ENCODE data around the gene NPC1. TPM values are rescaled to one million over a fixed set of nuclear protein-coding genes. Genes with fewer than 3 reads are reported as not detected.
A peak's percentile ranks its signal among the peaks of the same experiment; 100 is the strongest.
"Not testable (repeated sequence)": the region's sequence is repeated elsewhere in the genome, so short reads cannot be mapped to it uniquely, and the experiment has no call there.

The NPC1 gene
- total RNA-seq, 1 experiment from 2014 or later, result 37.9 TPM

DNA sequence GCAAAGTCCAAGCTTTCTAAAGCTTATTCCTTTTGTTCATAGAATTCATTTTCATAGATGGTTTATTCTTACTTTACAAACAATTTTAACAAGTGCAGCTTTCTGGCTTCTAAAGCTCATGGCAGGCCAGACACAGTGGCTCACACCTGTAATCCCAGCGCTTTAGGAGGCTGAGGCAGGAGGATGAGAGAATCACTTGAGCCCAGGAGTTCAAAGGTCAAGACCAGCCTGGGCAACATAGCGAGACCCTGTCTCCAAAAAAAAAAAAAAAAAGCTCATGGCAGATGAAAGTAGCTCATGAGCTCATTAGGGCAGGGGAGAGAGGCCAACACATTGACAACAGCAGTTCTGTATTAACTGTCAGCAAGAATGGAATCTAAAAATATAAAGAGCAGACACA, 28.1 kb upstream of the NPC1 start:
- in situ Hi-C loops (cut with HindIII; ENCODE audit: low pct_unique_long_range_greater_than_20kb, low sequenced_read_pairs), result no loop called here
- no peak for DNase-seq (ENCODE audit: low read depth)

DNA sequence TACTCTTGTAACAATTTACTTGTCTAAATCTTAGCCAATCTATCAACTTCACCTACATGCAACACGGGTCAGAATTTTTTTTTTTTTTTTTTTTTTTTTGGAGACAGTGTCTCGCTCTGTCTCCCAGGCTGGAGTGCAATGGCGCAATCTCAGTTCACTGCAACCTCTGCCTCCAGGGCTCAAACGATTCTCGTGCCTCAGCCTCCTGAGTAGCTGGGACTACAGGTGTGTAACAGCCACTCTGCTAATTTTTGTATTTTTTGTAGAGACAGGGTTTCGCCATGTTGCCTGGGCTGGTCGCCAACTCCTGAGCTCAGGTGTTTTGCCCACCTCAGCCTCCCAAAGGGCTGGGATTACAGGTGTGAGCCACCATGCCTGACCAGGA, 26.8 kb upstream of the NPC1 start:
- in situ Hi-C loops (cut with HindIII; ENCODE audit: low pct_unique_long_range_greater_than_20kb, low sequenced_read_pairs); DNase-seq (ENCODE audit: low read depth): not testable (repeated sequence)

DNA sequence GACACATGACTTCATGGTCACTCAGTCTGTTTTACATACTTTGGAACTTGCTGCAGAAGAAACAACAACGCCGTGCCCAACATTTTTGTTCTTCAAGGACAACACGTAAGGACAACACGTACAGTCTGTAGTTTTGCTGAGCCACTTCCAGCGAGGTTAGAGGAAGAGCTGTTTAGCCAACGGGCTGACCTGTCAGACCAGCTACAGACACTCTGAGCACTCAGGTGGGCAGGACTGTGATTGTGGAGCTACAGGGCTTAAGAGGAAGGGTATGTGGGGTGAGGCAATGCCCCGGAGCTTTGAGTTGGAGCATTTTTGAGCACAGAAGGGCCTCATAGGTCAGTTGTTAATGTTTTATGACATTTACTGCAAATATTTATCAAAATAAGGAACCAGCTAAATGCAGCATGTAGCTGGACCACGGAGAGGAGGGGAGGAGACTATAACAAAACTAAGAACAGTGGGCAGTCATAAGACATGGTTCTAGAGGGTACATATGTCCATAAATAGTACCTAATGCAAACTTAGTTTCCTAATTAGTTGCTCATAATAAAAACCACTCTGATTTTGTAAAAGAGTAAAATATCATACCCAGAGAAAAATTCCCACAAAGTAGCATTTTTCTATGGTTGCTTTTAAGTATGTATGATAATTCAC, 26.3 kb upstream of the NPC1 start:
- in situ Hi-C loops (cut with HindIII; ENCODE audit: low pct_unique_long_range_greater_than_20kb, low sequenced_read_pairs), result no loop called here
- DNase-seq (ENCODE audit: low read depth), result no peak

DNA sequence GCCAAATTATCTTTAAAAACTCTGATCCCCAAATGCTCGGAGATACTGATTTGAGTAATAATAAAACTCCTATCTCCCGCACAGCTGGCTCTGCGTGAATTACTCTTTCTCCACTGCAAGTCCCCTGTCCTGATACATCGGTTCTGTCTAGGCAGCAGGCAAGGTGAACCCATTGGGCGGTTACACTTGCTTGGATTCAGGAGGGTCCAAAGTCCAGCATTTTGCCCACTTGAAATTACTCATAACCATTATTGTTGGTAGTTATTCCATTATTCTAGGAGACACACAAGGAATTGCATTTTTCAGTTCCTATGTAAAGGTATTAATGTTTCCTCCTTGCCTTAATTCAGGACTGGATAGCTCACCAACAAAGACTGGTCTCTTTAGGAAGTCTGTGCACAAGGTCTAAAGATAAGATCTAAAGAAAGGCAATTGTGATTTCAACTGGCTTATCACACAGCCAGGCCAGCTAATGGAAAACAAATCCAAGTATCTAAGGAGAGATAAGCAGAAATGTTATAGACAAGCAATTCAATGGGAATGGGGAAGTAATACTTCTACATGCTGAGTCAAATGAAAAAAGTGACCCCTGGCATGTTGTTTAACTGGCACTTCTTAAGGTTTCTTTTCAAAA, 23.2 kb upstream of the NPC1 start:
- in situ Hi-C loops (cut with HindIII; ENCODE audit: low pct_unique_long_range_greater_than_20kb, low sequenced_read_pairs), result no loop called here
- no peak for DNase-seq (ENCODE audit: low read depth)

DNA sequence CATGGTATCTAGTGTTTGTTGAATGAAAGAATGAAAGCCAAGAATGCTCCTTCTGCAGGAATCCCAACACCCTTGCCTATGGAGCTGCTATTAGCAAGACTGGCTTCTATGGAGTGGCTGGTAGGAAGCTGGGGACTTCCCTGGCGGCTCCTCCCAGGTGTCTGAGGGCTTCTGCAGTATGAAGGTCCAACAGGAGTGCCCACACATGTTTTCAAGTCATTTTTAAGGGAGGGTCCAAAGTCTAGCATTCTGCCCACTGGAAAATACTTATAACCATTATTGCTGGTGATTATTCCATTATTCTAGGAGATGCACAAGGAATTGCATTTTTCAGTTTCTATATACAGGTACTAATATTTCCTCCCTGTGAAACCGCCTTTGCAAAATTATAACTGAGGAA, 21.9 kb upstream of the NPC1 start:
- DNase-seq (ENCODE audit: low read depth), result no peak
- in situ Hi-C loops (cut with HindIII; ENCODE audit: low pct_unique_long_range_greater_than_20kb, low sequenced_read_pairs), result no loop called here

DNA sequence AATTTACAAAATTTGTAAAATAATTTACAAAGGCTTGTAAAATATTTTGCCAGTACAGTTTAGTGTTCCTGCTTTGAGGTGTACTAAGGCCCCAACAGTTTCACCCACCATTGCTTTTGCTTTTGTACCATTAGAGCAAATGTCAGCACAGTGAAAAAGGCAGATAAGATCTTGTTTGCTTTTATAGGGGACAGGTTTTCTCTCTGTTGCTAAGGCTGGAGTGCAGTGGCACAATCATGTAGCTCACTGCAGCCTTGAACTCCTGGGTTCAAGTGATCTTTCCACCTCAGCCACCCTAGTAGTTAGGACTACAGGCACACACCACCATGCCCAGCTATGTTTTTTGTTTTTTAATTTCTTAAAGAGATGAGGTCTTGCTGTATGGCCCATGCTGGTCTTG, 19.6 kb upstream of the NPC1 start:
- in situ Hi-C loops (cut with HindIII; ENCODE audit: low pct_unique_long_range_greater_than_20kb, low sequenced_read_pairs), result no loop called here
- no peak for DNase-seq (ENCODE audit: low read depth)

DNA sequence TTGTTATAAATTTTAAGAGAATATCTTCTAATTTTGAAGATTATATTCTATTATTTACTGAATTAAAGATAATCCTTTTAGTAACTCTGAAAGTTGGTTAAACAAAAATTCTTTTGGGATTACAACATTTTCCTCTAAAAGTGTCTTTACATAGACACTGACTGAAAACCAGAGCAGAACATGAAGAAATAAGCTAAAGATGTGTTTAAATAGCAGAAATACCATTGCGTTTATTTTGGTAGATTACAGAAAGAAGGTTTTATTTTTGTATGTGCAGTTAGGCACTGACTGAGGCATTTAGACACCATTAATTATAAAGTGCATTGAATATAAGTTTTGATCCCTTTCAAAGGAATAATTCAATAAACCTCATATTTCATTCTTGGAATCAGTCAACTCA, 13.5 kb upstream of the NPC1 start:
- in situ Hi-C loops (cut with HindIII; ENCODE audit: low pct_unique_long_range_greater_than_20kb, low sequenced_read_pairs), result no loop called here
- no peak for DNase-seq (ENCODE audit: low read depth)

DNA sequence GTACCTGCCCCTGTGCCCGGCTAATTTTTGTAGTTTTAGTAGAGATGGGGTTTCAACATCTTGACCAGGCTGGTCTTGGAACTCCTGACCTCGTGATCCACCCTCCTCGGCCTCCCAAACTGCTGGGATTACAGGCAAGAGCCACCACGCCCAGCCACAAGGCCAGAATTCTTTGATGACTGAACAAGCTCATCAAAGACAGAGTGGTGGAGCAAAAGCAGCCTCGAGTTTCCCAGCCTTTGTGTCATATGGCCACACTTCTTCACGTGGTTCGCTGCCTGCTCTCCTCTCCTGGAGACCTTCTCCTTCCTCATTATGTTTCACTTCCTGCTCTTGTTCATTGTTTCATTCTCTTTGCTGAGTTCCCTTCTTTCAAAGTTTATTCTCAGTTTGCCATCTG, 9.9 kb upstream of the NPC1 start:
- no peak for DNase-seq (ENCODE audit: low read depth)
- in situ Hi-C loops (cut with HindIII; ENCODE audit: low pct_unique_long_range_greater_than_20kb, low sequenced_read_pairs), result no loop called here

DNA sequence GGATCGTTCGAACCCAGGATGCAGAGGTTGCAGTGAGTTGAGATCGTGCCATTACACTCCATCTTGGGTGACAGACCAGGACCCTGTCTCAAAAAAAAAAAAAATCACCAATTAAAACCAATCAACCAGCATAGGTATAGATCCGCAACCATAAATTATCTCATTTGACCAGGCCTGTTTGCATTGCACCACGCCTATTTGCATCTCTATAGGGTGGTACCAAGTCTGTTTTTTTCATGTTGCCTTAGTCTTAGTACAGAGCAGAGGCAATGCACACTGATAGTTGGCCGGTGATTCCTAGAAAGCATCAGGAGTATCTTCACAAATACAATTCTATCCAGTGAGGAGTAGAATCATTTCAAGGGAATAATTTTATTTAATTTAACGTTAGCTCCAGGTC, 9.3 kb upstream of the NPC1 start:
- in situ Hi-C loops (cut with HindIII; ENCODE audit: low pct_unique_long_range_greater_than_20kb, low sequenced_read_pairs), result no loop called here
- no peak for DNase-seq (ENCODE audit: low read depth)

DNA sequence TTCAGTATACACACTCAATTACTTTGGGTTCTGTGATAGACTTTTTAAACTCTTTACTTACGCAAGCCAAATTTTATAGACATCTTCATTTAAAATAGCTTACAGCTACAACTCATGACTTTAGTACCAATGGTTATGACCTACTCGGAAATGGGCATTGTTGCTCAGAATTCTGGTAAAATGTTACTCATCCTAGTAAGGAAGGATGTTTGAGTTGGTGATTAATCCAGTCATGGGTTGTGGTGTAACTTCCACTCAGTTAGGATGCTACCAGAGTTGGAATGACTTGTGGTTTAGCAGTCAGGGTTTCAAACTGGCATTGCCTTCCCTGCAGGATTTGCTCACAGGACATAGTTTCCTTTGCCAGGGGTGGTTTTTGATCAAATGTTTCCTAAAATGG, 7.4 kb upstream of the NPC1 start:
- in situ Hi-C loops (cut with HindIII; ENCODE audit: low pct_unique_long_range_greater_than_20kb, low sequenced_read_pairs), result no loop called here
- peak; percentile 61 for DNase-seq (ENCODE audit: low read depth)

DNA sequence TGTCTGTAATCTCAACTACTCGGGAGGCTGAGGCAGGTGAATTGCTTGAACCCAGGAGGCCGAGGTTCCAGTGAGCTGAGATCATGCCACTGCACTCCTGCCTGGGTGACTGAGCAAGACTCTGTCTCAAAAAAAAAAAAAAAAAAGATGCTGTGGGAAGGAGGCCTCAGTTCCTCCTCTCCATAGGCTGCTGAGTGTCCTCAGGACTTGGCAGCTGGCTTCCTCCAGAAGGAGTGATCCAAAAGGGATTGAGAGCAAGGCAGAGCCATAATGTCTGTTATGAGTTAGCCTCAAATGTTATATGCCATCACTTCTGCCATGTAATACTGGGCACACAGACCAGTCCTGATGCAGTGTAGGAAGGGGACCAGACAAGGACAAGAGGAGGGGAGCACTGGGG, 6.6 kb upstream of the NPC1 start:
- no peak for DNase-seq (ENCODE audit: low read depth)
- in situ Hi-C loops (cut with HindIII; ENCODE audit: low pct_unique_long_range_greater_than_20kb, low sequenced_read_pairs), result no loop called here

DNA sequence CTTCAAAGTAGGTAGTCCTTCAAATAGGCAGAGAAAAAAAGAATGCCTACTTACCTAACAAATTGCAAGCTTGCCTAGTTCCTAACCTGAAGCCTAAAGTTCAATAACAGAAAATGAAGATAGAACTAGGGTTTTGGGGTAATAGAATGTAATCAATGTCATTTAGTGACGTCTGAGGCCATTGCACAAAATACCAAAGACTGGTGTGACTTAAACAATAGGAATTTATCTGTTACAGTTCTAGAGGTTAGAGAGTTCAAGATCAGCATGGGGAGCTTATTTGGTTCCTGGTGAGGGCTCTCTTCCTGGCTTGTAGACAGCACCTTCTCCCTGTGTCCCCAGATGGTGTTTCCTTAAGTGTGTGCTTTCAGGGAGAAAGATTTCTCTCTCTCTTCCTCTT, 4.7 kb upstream of the NPC1 start:
- in situ Hi-C loops (cut with HindIII; ENCODE audit: low pct_unique_long_range_greater_than_20kb, low sequenced_read_pairs), result no loop called here
- no peak for DNase-seq (ENCODE audit: low read depth)

DNA sequence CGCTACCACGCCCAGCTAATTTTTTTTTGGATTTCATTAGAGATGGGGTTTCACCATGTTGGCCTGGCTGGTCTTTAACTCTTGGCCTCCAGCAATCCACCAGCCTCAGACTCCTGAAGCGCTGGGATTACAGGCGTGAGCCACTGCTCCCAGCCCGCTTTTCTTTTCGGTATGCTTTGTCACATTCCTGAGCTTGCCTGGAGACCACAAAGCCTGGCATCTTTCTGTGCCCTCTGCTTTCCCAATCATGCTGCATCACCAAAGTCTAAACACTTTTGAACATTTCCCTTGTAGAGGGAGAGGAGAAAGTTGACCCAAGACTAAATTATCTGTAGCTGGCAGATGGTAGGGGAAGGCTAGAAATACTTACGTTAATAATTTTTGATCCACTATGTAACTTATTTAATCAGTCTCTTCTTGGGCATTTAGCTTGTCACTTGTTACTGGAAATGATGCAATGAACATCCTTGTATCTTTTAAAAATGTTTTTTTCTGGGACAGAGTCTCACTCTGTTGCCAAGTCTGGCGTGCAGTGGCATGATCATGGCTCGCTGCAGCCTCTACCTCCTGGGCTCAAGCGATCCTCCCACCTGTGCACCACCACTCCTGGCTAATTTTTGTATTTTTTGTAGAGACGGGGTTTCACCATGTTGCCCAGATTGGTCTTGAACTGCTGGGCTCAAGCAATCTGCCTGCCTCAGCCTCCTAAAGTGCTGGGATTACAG, 2.7 kb upstream of the NPC1 start:
- in situ Hi-C loops (cut with HindIII; ENCODE audit: low pct_unique_long_range_greater_than_20kb, low sequenced_read_pairs), result no loop called here
- no peak for DNase-seq (ENCODE audit: low read depth)

DNA sequence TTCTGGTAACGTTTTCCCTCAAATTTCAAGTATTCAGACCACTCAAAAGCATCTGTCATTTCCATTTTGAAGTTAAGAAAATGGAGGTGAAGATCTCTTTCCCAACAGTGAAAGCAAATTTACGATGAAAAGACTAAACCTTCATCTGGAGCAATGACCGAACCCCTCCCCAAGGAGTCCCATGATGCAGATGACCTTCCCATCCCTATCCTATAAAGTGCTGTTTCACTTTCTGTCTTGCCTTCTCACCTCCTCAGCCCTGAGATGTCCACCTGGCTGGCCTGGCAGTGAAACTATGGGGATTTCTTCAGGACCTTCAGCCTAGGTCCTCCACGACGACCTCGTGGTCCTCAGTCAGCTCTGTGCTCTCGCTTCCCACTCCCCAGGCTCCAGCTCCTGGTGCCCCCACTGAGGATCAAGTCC, 925 bp upstream of the NPC1 start:
- in situ Hi-C loops (cut with HindIII; ENCODE audit: low pct_unique_long_range_greater_than_20kb, low sequenced_read_pairs), result no loop called here
- DNase-seq (ENCODE audit: low read depth), result no peak

DNA sequence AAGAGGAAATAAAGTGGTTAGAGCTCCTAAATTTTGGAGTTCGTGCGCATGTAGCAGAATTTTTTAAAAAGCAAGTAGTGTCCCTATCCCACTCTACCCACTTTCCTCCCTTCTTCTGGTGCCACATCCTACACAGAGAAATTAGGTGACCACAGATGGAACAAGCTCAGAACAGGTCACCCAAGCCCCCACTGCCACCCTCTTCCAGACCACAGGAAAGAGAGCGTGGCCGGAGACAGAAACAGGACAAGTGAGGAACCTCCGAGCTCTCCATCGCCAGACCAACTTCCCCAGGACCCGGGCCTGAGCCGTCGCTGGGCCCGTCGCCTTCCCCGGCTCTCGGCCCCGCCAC, 433 bp downstream of the NPC1 start:
- in situ Hi-C loops (cut with HindIII; ENCODE audit: low pct_unique_long_range_greater_than_20kb, low sequenced_read_pairs), result no loop called here
- DNase-seq (ENCODE audit: low read depth), result no peak

DNA sequence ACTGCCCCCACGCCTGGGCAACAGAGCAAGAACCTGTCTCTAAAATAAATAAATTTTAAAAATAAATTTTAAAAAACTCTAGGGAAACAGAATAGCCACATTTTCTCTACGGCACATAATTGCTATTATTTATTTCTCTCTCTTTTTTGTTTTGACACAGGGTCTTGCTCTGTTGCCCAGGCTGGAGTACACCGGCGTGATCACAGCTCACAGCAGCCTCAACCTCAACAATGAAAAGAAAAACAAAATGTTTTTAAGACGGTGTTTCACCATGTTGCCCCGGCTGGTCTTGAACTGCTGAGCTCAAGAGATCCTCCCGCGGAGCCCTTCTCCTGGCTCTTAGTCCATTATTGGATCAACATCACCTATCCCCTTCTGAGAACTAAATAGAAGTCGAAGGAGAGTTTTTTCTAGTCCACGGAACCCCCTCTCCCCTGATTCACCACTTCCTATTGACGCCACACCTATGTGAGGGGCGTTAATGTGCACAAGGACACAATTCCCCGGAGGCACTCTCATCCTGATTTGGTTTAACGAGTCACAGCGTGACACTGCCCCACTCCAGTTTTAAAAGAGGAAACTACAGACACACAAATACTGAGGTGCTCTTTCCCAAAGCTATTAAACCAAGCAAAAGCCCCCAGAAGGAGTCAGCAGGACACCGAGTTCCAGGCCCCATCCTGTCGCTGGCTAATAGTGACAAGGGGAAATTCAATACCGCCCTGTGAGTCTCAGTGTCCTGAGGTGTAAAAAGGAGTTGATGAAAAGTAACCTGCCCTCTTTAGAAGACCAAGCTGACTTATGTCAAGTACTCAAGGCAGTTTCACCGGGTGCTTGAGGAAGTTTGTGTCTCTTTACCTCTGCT, 1.1 kb downstream of the NPC1 start:
- DNase-seq (ENCODE audit: low read depth), result peak; percentile 61
- in situ Hi-C loops (cut with HindIII; ENCODE audit: low pct_unique_long_range_greater_than_20kb, low sequenced_read_pairs), result no loop called here

DNA sequence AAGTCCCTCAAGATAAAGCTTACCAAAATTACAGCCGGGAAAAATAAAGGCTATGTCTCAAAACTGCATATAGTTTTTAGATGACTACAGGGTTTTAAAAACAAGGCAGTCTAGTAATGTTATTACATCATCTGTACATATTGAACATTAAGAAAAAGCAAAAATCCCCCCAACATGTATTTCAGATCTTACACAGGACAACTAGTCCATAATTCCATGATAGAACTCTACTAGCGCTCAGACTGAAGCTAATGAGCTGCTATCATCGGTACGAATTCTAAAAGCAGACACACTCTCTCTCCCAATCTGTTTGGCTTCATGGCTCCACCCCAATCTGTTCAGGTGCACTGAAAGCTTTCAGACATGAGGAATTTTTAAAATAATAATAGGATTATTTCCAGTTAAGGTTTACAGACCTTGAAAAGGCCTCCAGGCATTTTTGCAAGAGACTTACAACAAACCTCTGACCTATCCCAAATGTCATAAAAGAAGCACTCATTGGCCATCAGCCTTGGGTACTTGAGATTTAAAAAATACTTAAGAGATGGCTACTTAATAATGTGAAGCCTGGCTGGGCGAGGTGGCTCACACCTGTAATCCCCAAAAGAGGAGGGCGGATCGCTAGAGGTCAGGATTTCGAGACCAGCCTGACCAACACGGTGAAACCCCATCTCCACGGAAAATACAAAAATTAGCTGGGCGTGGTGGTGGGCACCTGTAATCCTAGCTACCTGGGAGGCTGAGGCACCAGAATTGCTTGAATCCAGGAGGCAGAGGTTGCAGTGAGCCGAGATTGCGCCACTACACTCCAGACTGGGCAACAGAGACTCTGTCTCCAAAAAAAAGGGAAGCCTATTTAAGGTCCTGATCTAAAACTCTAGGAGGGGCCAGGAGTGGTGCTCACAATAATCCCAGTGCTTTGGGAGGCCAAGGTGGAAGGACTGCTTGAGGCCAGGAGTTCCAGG, 2.0 kb downstream of the NPC1 start:
- DNase-seq (ENCODE audit: low read depth), result no peak
- in situ Hi-C loops (cut with HindIII; ENCODE audit: low pct_unique_long_range_greater_than_20kb, low sequenced_read_pairs), result no loop called here
